ENCODE measurements around the gene HLA-A. TPM values are rescaled to one million over a fixed set of nuclear protein-coding genes. Genes with fewer than 3 reads are reported as not detected.
A peak's percentile ranks its signal among the peaks of the same experiment; 100 is the strongest.

Gene HLA-A
- total RNA-seq, 3 donors from 2014 or later = 833 to 1,988 (median 1,901) TPM

DNA sequence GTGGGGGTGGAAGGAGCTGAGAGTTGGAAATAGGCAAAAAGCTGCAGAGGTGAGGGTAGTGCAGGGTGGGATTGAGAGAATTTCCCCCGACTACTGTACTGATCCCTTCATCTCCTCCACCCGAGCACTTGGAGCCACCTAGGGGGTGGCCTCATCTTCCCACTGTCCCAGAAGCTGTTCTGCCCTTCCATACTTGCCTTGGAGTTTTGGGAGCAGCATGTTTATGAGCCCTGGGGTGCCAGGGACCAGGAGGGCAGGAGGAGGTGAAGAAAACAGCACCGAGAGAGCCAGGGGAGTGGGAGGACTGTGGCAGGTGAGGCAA lies 34.0 kb upstream of the HLA-A start:
- DNase-seq (no peak), ATAC-seq (no peak)
- no peak for TF ChIP-seq CTCF (IDR thresholded peaks at IDR 0.05)
- intact Hi-C loops (cut with DNase I, micrococcal nuclease) = no loop called here
- Histone ChIP-seq H3K9me3 (no peaks in the 10 kb centered on the region), H3K4me1 (ENCODE audit: low read depth) (no peaks in the 10 kb centered on the region), H3K4me3 (no peak overlapping the region), H3K36me3 (ENCODE audit: low read depth) (no peaks in the 10 kb centered on the region)

GRCh38 chr6:29908710-29909109 lies 33.6 kb upstream of the HLA-A start:
- no peaks in the 10 kb centered on the region for H3K9me3 ChIP-seq
- ATAC-seq = no peak
- H3K36me3 ChIP-seq (ENCODE audit: low read depth) = no peaks in the 10 kb centered on the region
- no peak for TF ChIP-seq CTCF (IDR thresholded peaks at IDR 0.05)
- no peaks in the 10 kb centered on the region for H3K4me1 ChIP-seq (ENCODE audit: low read depth)
- no peak for DNase-seq
- H3K4me3 ChIP-seq = no peak overlapping the region
- intact Hi-C loops (cut with DNase I, micrococcal nuclease) = no loop called here

GRCh38 chr6:29909985-29910384 lies 32.3 kb upstream of the HLA-A start:
- ATAC-seq (peak; percentile 46), DNase-seq (no peak)
- Histone ChIP-seq H3K9me3 (no peaks in the 10 kb centered on the region), H3K4me3 (no peak overlapping the region), H3K36me3 (ENCODE audit: low read depth) (no peaks in the 10 kb centered on the region), H3K4me1 (ENCODE audit: low read depth) (no peaks in the 10 kb centered on the region)
- TF ChIP-seq CTCF (IDR thresholded peaks at IDR 0.05) = no peak
- intact Hi-C loops (cut with DNase I, micrococcal nuclease) = no loop called here

- DNase-seq = no peak
- no peak for ATAC-seq
- Histone ChIP-seq H3K4me1 (ENCODE audit: low read depth) (no peaks in the 10 kb centered on the region), H3K36me3 (ENCODE audit: low read depth) (no peaks in the 10 kb centered on the region), H3K9me3 (no peaks in the 10 kb centered on the region), H3K4me3 (no peak overlapping the region)
- intact Hi-C loops (cut with DNase I, micrococcal nuclease) = no loop called here
- TF ChIP-seq CTCF (IDR thresholded peaks at IDR 0.05) = no peak
Measured at GRCh38 chr6:29912840-29913239, 29.5 kb upstream of the HLA-A start.

GRCh38 chr6:29916741-29917140 lies 25.6 kb upstream of the HLA-A start:
- no peak for ATAC-seq
- TF ChIP-seq CTCF (IDR thresholded peaks at IDR 0.05) = no peak

DNA sequence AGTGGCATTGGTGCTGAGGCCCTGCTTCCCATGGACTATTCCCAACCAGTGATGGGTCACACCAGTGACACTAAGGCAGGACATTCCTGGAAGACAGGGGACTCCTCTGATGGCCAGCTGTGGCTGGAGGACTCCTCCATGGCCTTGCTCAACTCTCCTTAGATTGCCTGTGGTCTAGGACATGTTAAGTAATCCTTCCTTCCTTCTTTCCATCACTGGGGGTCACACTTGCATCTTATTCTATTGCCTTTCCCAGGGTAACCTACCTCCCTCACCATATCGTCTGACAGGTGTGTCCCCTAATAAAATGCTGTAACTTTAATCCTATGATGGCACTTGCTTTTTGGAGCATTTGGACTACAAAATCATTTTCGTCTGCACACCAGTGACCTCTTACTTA lies 24.5 kb upstream of the HLA-A start:
- DNase-seq (no peak), ATAC-seq (no peak)
- intact Hi-C loops (cut with DNase I, micrococcal nuclease) = no loop called here
- Histone ChIP-seq H3K4me3 (no peak overlapping the region), H3K9me3 (no peaks in the 10 kb centered on the region), H3K4me1 (ENCODE audit: low read depth) (no peaks in the 10 kb centered on the region), H3K36me3 (ENCODE audit: low read depth) (no peaks in the 10 kb centered on the region)
- TF ChIP-seq CTCF (IDR thresholded peaks at IDR 0.05) = no peak

More at GRCh38 chr6:29916741-29917140, 25.6 kb upstream of the HLA-A start:
- Histone ChIP-seq H3K4me3 (no peak overlapping the region), H3K9me3 (no peaks in the 10 kb centered on the region), H3K36me3 (ENCODE audit: low read depth) (no peaks in the 10 kb centered on the region), H3K4me1 (ENCODE audit: low read depth) (no peaks in the 10 kb centered on the region)
- no peak for DNase-seq
- intact Hi-C loops (cut with DNase I, micrococcal nuclease) = no loop called here
